Endothelial cell of umbilical vein (primary cell): ENCODE results near the gene FCF1. TPM values are rescaled to one million over a fixed set of nuclear protein-coding genes. Genes with fewer than 3 reads are reported as not detected.
A peak's percentile ranks its signal among the peaks of the same experiment; 100 is the strongest.

Experiments used
- BruUV-seq: library from RNA; stranded (reverse); fragments of 400-500 nt; replicated peaks from 2 replicates; lab custom pipeline; 2021; lab: Mats Ljungman, UMichigan
- CTCF ChIA-PET: fragments of 300-600, 350-600 bp; sonication (Branson Sonifier 250); formaldehyde crosslinking; loops from one replicate; lab custom pipeline; 2021; ENCODE audit warnings: antibody characterized with exemption, inconsistent platforms; lab: Charles Lee
- POLR2A ChIA-PET: fragments of 300-600, 350-600 bp; sonication (Branson Sonifier 250); formaldehyde crosslinking; loops from one replicate; lab custom pipeline; 2021; ENCODE audit warnings: antibody characterized with exemption, inconsistent platforms; lab: Charles Lee
- DNase-seq: peaks from one replicate; pipeline ENCODE4 v3.0.0-alpha.2; 2011; ENCODE audit warnings: low read depth, low spot score
- FAIRE-seq: peaks from 2 replicates; lab custom pipeline; 2011; peaks lifted over from hg19 to GRCh38; lab: Jason Lieb, UNC
- H2AFZ ChIP-seq: 2 replicates; pipeline ENCODE4 v1.6.0; 2012; ENCODE audit warnings: low read depth, low read length, control low read depth, inconsistent platforms
- H3K27ac ChIP-seq: 2 replicates; pipeline ENCODE4 v1.5.1; 2011; ENCODE audit warnings: low read depth, mild to moderate bottlenecking, control low read depth, low read length, moderate library complexity; ENCODE audit not compliant: insufficient read depth
- H3K27me3 ChIP-seq, 2 experiments: 2 replicates each; pipeline versions ENCODE4 v1.6.0 to v1.6.1; 2011; ENCODE audit warnings: low read length in 2 of 2, mixed read lengths in 1 of 2; ENCODE audit not compliant: control insufficient read depth in 2 of 2, insufficient read depth in 2 of 2
- H3K36me3 ChIP-seq, 2 experiments: 2 replicates in 1 of 2; 3 replicates in 1 of 2; pipeline ENCODE4 v1.5.1; 2011; ENCODE audit warnings: low read length in 2 of 2, mild to moderate bottlenecking in 1 of 2, moderate library complexity in 1 of 2; ENCODE audit not compliant: control insufficient read depth in 2 of 2, insufficient read depth in 2 of 2; ENCODE audit errors: extremely low read depth in 1 of 2
- H3K4me1 ChIP-seq: 3 replicates; pipeline ENCODE4 v1.5.1; 2011; ENCODE audit warnings: mild to moderate bottlenecking, low read length; ENCODE audit not compliant: control insufficient read depth, insufficient read depth; ENCODE audit errors: extremely low read depth
- H3K4me2 ChIP-seq: 2 replicates; pipeline ENCODE4 v1.6.1; 2011; ENCODE audit warnings: low read length, control low read depth, mixed read lengths; ENCODE audit not compliant: insufficient read depth
- H3K4me3 ChIP-seq, 3 experiments: fragments of 200-600 bp in 1 of 3; sonication (generic), shearing (Covaris generic) in 1 of 3; replicated peaks in 1 of 3; 2 replicates each; pipeline ENCODE4 v1.5.1; 2011 to 2016; ENCODE audit warnings: control low read depth in 3 of 3, low read length in 3 of 3, mild to moderate bottlenecking in 2 of 3, inconsistent platforms in 1 of 3, low read depth in 1 of 3, moderate library complexity in 1 of 3; ENCODE audit not compliant: insufficient read depth in 1 of 3
- H3K79me2 ChIP-seq: 2 replicates; pipeline ENCODE4 v1.6.0; 2012; ENCODE audit warnings: low read length, inconsistent platforms; ENCODE audit not compliant: control insufficient read depth, insufficient read depth
- H3K9ac ChIP-seq: replicated peaks from 2 replicates; pipeline ENCODE3; 2011; ENCODE audit warnings: low read length, control low read depth; ENCODE audit not compliant: insufficient read depth; ENCODE audit errors: extremely low read depth
- H3K9me1 ChIP-seq: replicated peaks from 3 replicates; pipeline ENCODE4 v1.6.0; 2011; ENCODE audit warnings: mild to moderate bottlenecking, low read length; ENCODE audit not compliant: control insufficient read depth, insufficient read depth; ENCODE audit errors: extremely low read depth
- H3K9me3 ChIP-seq: replicated peaks from 2 replicates; pipeline ENCODE4 v1.5.1; 2012; ENCODE audit warnings: low read length, inconsistent platforms; ENCODE audit not compliant: control insufficient read depth, insufficient read depth
- H4K20me1 ChIP-seq: replicated peaks from 2 replicates; pipeline ENCODE3; 2011; ENCODE audit warnings: mild to moderate bottlenecking, low read length; ENCODE audit not compliant: control insufficient read depth, insufficient read depth; ENCODE audit errors: extremely low read depth
- GATA2 ChIP-seq: IDR thresholded peaks from 2 replicates; pipeline ENCODE4 v1.7.0; 2011; ENCODE audit warnings: low read depth, mild to moderate bottlenecking, moderate library complexity, mixed read lengths, low read length; ENCODE audit not compliant: insufficient read length, insufficient read depth
- JUN ChIP-seq: IDR thresholded peaks from 2 replicates; pipeline ENCODE4 v1.6.1; 2011; ENCODE audit warnings: borderline replicate concordance, low read depth; ENCODE audit not compliant: insufficient read length, insufficient read depth
- MYC ChIP-seq: IDR thresholded peaks from one replicate; pipeline ENCODE4 v1.6.1; 2011; ENCODE audit warnings: mild to moderate bottlenecking, low read depth, low read length
- POLR2A ChIP-seq: IDR thresholded peaks from 2 replicates; pipeline ENCODE4 v1.6.1; 2012; ENCODE audit warnings: low read depth, mild to moderate bottlenecking, control low read depth, low read length
- POLR2AphosphoS5 ChIP-seq: IDR thresholded peaks from 2 replicates; pipeline ENCODE4 v1.6.1; 2012; ENCODE audit warnings: low read depth, mild to moderate bottlenecking, control low read depth, low read length, moderate library complexity; ENCODE audit not compliant: insufficient read depth
- dilution Hi-C: fragments of 300-500 bp; cut with MboI; formaldehyde crosslinking; loops from one replicate; pipeline ENCODE4 v1.15.0; 2019; ENCODE audit warnings: low sequenced_read_pairs; ENCODE audit not compliant: extremely low pct_ligation_motif_present
- intact Hi-C: fragments of 100-400 bp; cut with micrococcal nuclease; formaldehyde crosslinking; loops from one replicate; pipeline ENCODE4 v1.10.0; 2022
- polyA plus RNA-seq, 4 experiments: library from polyadenylated mRNA; depleted of rRNA in 3 of 4; stranded (reverse) in 3 of 4; unstranded in 1 of 4; fragments of >200 nt; gene quantifications; 2 replicates each; pipeline versions ENCODE4 v1.2.1 to v1.2.3, GENCODE V29; 2011 to 2012; ENCODE audit warnings: missing spikeins in 1 of 4
- total RNA-seq: library from RNA; stranded (reverse); gene quantifications from 2 replicates; pipeline ENCODE4 v1.2.3, GENCODE V29; 2021
- TF ChIP-seq, protein P1 (sequence below), 2 donors: IDR thresholded peaks; 1 replicate in 1 of 2; 2 replicates in 1 of 2; pipeline ENCODE4 v1.5.1; 2011; ENCODE audit warnings: low read length in 2 of 2, mild to moderate bottlenecking in 2 of 2, moderate library complexity in 2 of 2, control low read depth in 1 of 2, inconsistent platforms in 1 of 2, low read depth in 1 of 2; ENCODE audit not compliant: insufficient read depth in 1 of 2; ENCODE audit errors: extremely low read depth in 1 of 2

FCF1 gene
- total and polyA plus RNA-seq, 2 donors (not counting 3 experiments of a cell fraction or from before 2014, with no cell fraction given), result 26.2 to 58.2 TPM

DNA sequence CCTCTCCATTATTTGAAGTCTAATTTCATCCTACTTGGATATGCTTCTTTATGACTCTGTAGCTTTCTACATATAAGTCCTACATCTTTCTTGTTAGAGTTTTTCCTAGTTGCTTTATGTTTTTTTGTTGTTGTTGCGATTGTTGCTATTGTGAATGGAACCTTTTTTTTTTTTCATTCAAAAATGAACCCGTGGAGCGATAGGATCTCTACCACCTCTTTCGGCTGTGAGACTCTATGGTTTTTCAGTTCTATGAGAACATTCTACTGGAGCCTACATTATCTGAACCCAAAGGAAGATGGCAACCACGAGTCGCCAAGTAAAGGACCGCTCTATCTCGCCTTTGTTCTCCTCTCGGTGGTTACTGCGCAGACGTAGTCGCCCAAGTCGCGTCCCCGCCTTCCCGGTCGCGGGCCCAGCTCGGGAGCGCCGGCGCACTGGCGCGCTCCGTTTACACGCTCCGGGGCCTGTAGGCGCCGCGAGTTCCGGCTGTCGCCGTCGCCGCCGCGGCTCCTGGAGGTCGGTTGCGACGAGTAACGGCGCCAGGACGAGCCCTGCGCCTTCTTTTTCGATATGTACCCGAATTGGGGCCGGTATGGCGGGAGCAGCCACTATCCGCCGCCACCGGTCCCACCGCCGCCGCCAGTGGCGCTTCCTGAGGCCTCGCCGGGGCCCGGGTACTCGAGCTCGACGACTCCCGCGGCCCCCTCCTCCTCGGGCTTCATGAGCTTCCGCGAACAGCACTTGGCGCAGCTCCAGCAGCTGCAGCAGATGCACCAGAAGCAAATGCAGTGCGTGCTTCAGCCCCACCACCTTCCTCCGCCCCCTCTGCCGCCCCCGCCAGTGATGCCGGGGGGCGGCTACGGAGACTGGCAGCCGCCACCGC, 50.2 kb downstream of the FCF1 start, which contains the start of gene YLPM1:
YLPM1 (plus strand) TSS at position 400 of the 886 bp plus-strand sequence; CDS start at position 574, 174 bp downstream.
- H3K79me2 ChIP-seq, result peaks cover 49% of the 10 kb centered on the region
- no peaks in the 10 kb centered on the region for H3K36me3 ChIP-seq
- POLR2A ChIA-PET, result interaction anchor here (0.6 to 1.0 kb wide), 2 partner anchors 43 to 154 kb away, joined by 3 to 4 read pairs; no protein-coding TSS in a partner anchor
- dilution Hi-C loops, result no loop called here
- TSS peak; percentile 45 for BruUV-seq
- FAIRE-seq (peak; percentile 85), DNase-seq (peak; percentile 97)
- intact Hi-C loops, result loop anchor here (1.0 kb wide), 3 partner anchors 30 to 151 kb away; partner anchors contain the start of genes AREL1, FCF1 and LTBP2
- H4K20me1 ChIP-seq, result peaks cover 14% of the 10 kb centered on the region
- H3K4me1 ChIP-seq, result peaks cover 25% of the 10 kb centered on the region
- peak within 1 kb of the TSS; percentile 91 for H3K9ac ChIP-seq
- H3K9me3 ChIP-seq, result no peaks in the 10 kb centered on the region
- H3K4me2 ChIP-seq, result peak within 1 kb of the TSS; percentile 88
- CTCF ChIA-PET, result interaction anchor here (0.7 to 2.2 kb wide), 15 partner anchors 10 to 154 kb away, joined by 3 to 20 read pairs (median 5); partner anchors contain the start of gene LTBP2
- peak within 1 kb of the TSS; percentile 59 to 92 (median 90) for H3K4me3 ChIP-seq
- H3K27me3 ChIP-seq, result no peaks in the 10 kb centered on the region
- peak within 1 kb of the TSS; percentile 86 for H3K27ac ChIP-seq
- peak within 1 kb of the TSS; percentile 88 for H2AFZ ChIP-seq
- no peaks in the 10 kb centered on the region for H3K9me1 ChIP-seq
- peak; percentile 86 for TF ChIP-seq POLR2A
- no peak for TF ChIP-seq JUN
- no peak for TF ChIP-seq MYC
- TF ChIP-seq, protein P1, sequence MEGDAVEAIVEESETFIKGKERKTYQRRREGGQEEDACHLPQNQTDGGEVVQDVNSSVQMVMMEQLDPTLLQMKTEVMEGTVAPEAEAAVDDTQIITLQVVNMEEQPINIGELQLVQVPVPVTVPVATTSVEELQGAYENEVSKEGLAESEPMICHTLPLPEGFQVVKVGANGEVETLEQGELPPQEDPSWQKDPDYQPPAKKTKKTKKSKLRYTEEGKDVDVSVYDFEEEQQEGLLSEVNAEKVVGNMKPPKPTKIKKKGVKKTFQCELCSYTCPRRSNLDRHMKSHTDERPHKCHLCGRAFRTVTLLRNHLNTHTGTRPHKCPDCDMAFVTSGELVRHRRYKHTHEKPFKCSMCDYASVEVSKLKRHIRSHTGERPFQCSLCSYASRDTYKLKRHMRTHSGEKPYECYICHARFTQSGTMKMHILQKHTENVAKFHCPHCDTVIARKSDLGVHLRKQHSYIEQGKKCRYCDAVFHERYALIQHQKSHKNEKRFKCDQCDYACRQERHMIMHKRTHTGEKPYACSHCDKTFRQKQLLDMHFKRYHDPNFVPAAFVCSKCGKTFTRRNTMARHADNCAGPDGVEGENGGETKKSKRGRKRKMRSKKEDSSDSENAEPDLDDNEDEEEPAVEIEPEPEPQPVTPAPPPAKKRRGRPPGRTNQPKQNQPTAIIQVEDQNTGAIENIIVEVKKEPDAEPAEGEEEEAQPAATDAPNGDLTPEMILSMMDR (IDR thresholded peaks at IDR 0.05; ENCODE audit: extremely low read depth in 1 of 2, insufficient read depth in 1 of 2, low read depth in 1 of 2, low read length in 2 of 2), result peak; percentile 42 to 62
- peak; percentile 81 for TF ChIP-seq GATA2
- peak; percentile 81 for TF ChIP-seq POLR2AphosphoS5
